ENCODE results near the gene FBLN2.

FBLN2 gene

GRCh38 chr3:13584427-13584891 lies 35.5 kb downstream of the FBLN2 start:
- no peak for DNase-seq

- no peak for DNase-seq
These were observed 36.0 kb downstream of the FBLN2 start for GRCh38 chr3:13584901-13585300.

- DNase-seq, result no peak
These were observed 38.5 kb downstream of the FBLN2 start for GRCh38 chr3:13587442-13587841.

GRCh38 chr3:13588221-13588701 lies 39.3 kb downstream of the FBLN2 start:
- DNase-seq, result no peak

- DNase-seq, result no peak
These were observed 40.1 kb downstream of the FBLN2 start for GRCh38 chr3:13588993-13589392.

- no peak for DNase-seq
These were observed 42.1 kb downstream of the FBLN2 start for GRCh38 chr3:13590841-13591520.

- no peak for DNase-seq
These were observed 44.7 kb downstream of the FBLN2 start for GRCh38 chr3:13593615-13594014.

- no peak for DNase-seq
These were observed 45.2 kb downstream of the FBLN2 start for GRCh38 chr3:13594146-13594545.

- DNase-seq, result no peak
These were observed 46.1 kb downstream of the FBLN2 start for GRCh38 chr3:13594991-13595421.

- no peak for DNase-seq
These were observed 46.6 kb downstream of the FBLN2 start for GRCh38 chr3:13595485-13595884.

GRCh38 chr3:13596426-13597205 lies 47.7 kb downstream of the FBLN2 start:
- no peak for DNase-seq

GRCh38 chr3:13597661-13598060 lies 48.7 kb downstream of the FBLN2 start:
- DNase-seq, result no peak

GRCh38 chr3:13598201-13598600 lies 49.3 kb downstream of the FBLN2 start:
- DNase-seq, result no peak

GRCh38 chr3:13598926-13599886 lies 50.3 kb downstream of the FBLN2 start:
- no peak for DNase-seq

- DNase-seq, result no peak
These were observed 51.0 kb downstream of the FBLN2 start for GRCh38 chr3:13599887-13600450.

GRCh38 chr3:13600950-13601691 lies 52.2 kb downstream of the FBLN2 start:
- no peak for DNase-seq

- no peak for DNase-seq
These were observed 52.8 kb downstream of the FBLN2 start for GRCh38 chr3:13601692-13602080.

GRCh38 chr3:13605555-13605954 lies 56.6 kb downstream of the FBLN2 start:
- no peak for DNase-seq

GRCh38 chr3:13607821-13608597 lies 59.1 kb downstream of the FBLN2 start:
- no peak for DNase-seq

- no peak for DNase-seq
These were observed 60.2 kb downstream of the FBLN2 start for GRCh38 chr3:13608969-13609725.
